HCT116 (cell line): ENCODE results near the gene URB1.

ENCODE experiments used
- EGR1 ChIP-seq: IDR thresholded peaks from 2 replicates; pipeline ENCODE4 v1.6.1; 2012; ENCODE audit warnings: low read depth
- EZH2 ChIP-seq: fragments of 200-600 bp; sonication (generic); IDR thresholded peaks from 2 replicates; pipeline ENCODE4 v1.6.1; 2017; ENCODE audit warnings: antibody characterized with exemption, mixed run types
- FOSL1 ChIP-seq: IDR thresholded peaks from 2 replicates; pipeline ENCODE4 v1.6.1; 2012; ENCODE audit warnings: low read depth
- POLR2A ChIP-seq: IDR thresholded peaks from 2 replicates; pipeline ENCODE4 v1.7.0; 2011; ENCODE audit warnings: borderline replicate concordance; ENCODE audit not compliant: insufficient read depth, insufficient read length; ENCODE audit errors: extremely low read depth
- POLR2AphosphoS5 ChIP-seq: IDR thresholded peaks from 2 replicates; pipeline ENCODE4 v1.6.1; 2011; ENCODE audit warnings: mild to moderate bottlenecking, low read depth, low read length, moderate library complexity
- ZNF274 ChIP-seq: fragments of 200-500 bp; sonication (Bioruptor generic); IDR thresholded peaks from 2 replicates; pipeline ENCODE4 v1.6.1; 2014; ENCODE audit warnings: mild to moderate bottlenecking, low read depth, low read length, inconsistent platforms
- TF ChIP-seq, protein P1 (sequence below), 3 experiments: fragments of 200-600 bp in 1 of 3; sonication (generic) in 1 of 3; IDR thresholded peaks in 2 of 3; conservative IDR thresholded peaks in 1 of 3; 2 replicates each; pipeline ENCODE4 v1.5.1; 2012 to 2017; ENCODE audit warnings: low read depth in 2 of 3, low read length in 2 of 3, antibody characterized with exemption in 1 of 3, borderline replicate concordance in 1 of 3, control low read depth in 1 of 3, mild to moderate bottlenecking in 1 of 3, mixed read lengths in 1 of 3, mixed run types in 1 of 3, moderate library complexity in 1 of 3; ENCODE audit not compliant: insufficient read depth in 1 of 3

DNA sequence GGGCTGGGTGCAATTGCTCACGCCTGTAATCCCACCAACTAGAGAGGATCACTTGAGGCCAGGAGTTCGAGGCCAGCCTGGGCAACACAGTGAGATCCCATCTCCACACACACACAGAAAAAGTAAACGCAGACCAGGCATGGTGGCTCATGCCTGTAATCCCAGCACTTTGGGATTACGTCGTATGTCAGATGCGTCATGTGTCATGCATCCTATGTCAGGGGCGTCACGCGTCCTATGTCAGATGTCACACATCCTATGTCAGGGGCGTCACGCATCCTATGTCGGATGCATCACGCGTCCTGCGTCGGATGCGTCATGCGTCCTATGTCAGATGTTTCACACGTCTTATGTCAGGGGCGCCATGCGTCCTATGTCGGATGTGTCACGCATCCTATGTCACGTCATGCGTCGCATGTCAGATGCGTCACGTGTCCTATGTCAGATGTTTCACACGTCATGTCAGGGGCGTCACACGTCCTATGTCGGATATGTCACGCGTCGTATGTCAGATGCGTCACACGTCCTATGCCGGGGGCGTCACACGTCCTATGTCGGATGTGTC, 92.6 kb downstream of the URB1 start:
- TF ChIP-seq FOSL1 (no peak), EGR1 (no peak), EZH2 (no peak), POLR2A (no peak), POLR2AphosphoS5 (no peak), ZNF274 (no peak)
- TF ChIP-seq, protein P1, sequence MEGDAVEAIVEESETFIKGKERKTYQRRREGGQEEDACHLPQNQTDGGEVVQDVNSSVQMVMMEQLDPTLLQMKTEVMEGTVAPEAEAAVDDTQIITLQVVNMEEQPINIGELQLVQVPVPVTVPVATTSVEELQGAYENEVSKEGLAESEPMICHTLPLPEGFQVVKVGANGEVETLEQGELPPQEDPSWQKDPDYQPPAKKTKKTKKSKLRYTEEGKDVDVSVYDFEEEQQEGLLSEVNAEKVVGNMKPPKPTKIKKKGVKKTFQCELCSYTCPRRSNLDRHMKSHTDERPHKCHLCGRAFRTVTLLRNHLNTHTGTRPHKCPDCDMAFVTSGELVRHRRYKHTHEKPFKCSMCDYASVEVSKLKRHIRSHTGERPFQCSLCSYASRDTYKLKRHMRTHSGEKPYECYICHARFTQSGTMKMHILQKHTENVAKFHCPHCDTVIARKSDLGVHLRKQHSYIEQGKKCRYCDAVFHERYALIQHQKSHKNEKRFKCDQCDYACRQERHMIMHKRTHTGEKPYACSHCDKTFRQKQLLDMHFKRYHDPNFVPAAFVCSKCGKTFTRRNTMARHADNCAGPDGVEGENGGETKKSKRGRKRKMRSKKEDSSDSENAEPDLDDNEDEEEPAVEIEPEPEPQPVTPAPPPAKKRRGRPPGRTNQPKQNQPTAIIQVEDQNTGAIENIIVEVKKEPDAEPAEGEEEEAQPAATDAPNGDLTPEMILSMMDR (IDR thresholded peaks at IDR 0.05 in 2 of 3, conservative IDR thresholded peaks at IDR 0.05 in 1 of 3; ENCODE audit: borderline replicate concordance in 1 of 3, insufficient read depth in 1 of 3, low read depth in 2 of 3, low read length in 2 of 3) = no peak
